Skeletal muscle tissue (tissue), 4 donors: ENCODE results near the gene ATP6V0C. TPM values are rescaled to one million over a fixed set of nuclear protein-coding genes. Genes with fewer than 3 reads are reported as not detected.
A peak's percentile ranks its signal among the peaks of the same experiment; 100 is the strongest.

ENCODE experiments used
- H3K27ac ChIP-seq: one replicate; pipeline ENCODE4 v1.7.0; 2013; ENCODE audit warnings: mild to moderate bottlenecking, low read depth, low read length, inconsistent platforms
- H3K27me3 ChIP-seq, 3 donors: one replicate each; pipeline ENCODE4 v1.7.0; 2013; ENCODE audit warnings: low read length in 3 of 3; ENCODE audit not compliant: control insufficient read depth in 3 of 3, insufficient read depth in 3 of 3
- H3K36me3 ChIP-seq, 3 donors: one replicate each; pipeline ENCODE4 v1.7.0; 2013; ENCODE audit warnings: low read length in 3 of 3; ENCODE audit not compliant: control insufficient read depth in 3 of 3, insufficient read depth in 3 of 3
- H3K4me1 ChIP-seq, 3 donors: one replicate each; pipeline ENCODE4 v1.7.0; 2013; ENCODE audit warnings: low read length in 3 of 3, mild to moderate bottlenecking in 3 of 3; ENCODE audit not compliant: control insufficient read depth in 3 of 3, insufficient read depth in 3 of 3
- H3K4me3 ChIP-seq, 3 donors: one replicate each; pipeline ENCODE4 v1.7.0; 2013; ENCODE audit warnings: low read length in 3 of 3
- H3K9ac ChIP-seq, 3 donors: one replicate each; pipeline ENCODE4 v1.7.0; 2013; ENCODE audit warnings: low read length in 3 of 3, mild to moderate bottlenecking in 3 of 3, moderate library complexity in 2 of 3, low read depth in 1 of 3
- H3K9me3 ChIP-seq, 3 donors: one replicate each; pipeline ENCODE4 v1.7.0; 2013; ENCODE audit warnings: low read length in 3 of 3; ENCODE audit not compliant: control insufficient read depth in 3 of 3
- total RNA-seq: library from RNA; depleted of rRNA; stranded (reverse); fragments of >200 nt; gene quantifications from one replicate; pipeline ENCODE4 v1.2.3, GENCODE V29; 2014
- donor health status: Osteomylitis.

The ATP6V0C gene
- total RNA-seq, 1 donor from 2014 or later, result 12.0 TPM

GRCh38 chr16:2490190-2491105, 23.3 kb upstream of the ATP6V0C start:
- Histone ChIP-seq H3K4me3 (no peak overlapping the region), H3K27me3 (no peaks in the 10 kb centered on the region), H3K36me3 (no peaks in the 10 kb centered on the region), H3K9ac (no peak overlapping the region), H3K4me1 (peaks cover 9 to 18% (median 18%) of the 10 kb centered on the region in 3 donors), H3K27ac (no peak overlapping the region), H3K9me3 (no peaks in the 10 kb centered on the region)

- H3K9me3 ChIP-seq, result no peaks in the 10 kb centered on the region
- no peak overlapping the region for H3K4me3 ChIP-seq
These were observed 21.5 kb upstream of the ATP6V0C start for GRCh38 chr16:2492292-2492691.

GRCh38 chr16:2493605-2494004, 20.1 kb upstream of the ATP6V0C start:
- no peak overlapping the region for H3K4me3 ChIP-seq
- no peak overlapping the region for H3K9ac ChIP-seq
- H3K9me3 ChIP-seq, result no peaks in the 10 kb centered on the region
- no peaks in the 10 kb centered on the region for H3K27me3 ChIP-seq
- H3K36me3 ChIP-seq, result peaks cover 5 to 10% (median 9%) of the 10 kb centered on the region in 3 donors
- H3K4me1 ChIP-seq, result peaks cover 19 to 22% (median 20%) of the 10 kb centered on the region in 3 donors
- no peak overlapping the region for H3K27ac ChIP-seq

More at GRCh38 chr16:2492292-2492691, 21.5 kb upstream of the ATP6V0C start:
- H3K27me3 ChIP-seq, result no peaks in the 10 kb centered on the region
- no peak overlapping the region for H3K27ac ChIP-seq
- no peak overlapping the region for H3K9ac ChIP-seq
- peaks cover 10 to 16% (median 12%) of the 10 kb centered on the region in 3 donors for H3K4me1 ChIP-seq
- peaks cover 5 to 10% (median 9%) of the 10 kb centered on the region in 3 donors for H3K36me3 ChIP-seq

- H3K4me3 ChIP-seq, result no peak overlapping the region
These were observed 19.1 kb upstream of the ATP6V0C start for GRCh38 chr16:2494616-2495015.

GRCh38 chr16:2495041-2495440, 18.7 kb upstream of the ATP6V0C start:
- H3K27ac ChIP-seq, result no peak overlapping the region
- peaks cover 7 to 10% (median 9%) of the 10 kb centered on the region in 3 donors for H3K36me3 ChIP-seq
- H3K9me3 ChIP-seq, result no peaks in the 10 kb centered on the region
- H3K27me3 ChIP-seq, result no peaks in the 10 kb centered on the region
- H3K4me3 ChIP-seq, result no peak overlapping the region
- H3K4me1 ChIP-seq, result peaks cover 26 to 35% (median 31%) of the 10 kb centered on the region in 3 donors
- no peak overlapping the region for H3K9ac ChIP-seq

More at GRCh38 chr16:2494616-2495015, 19.1 kb upstream of the ATP6V0C start:
- Histone ChIP-seq H3K9ac (no peak overlapping the region), H3K27me3 (no peaks in the 10 kb centered on the region), H3K36me3 (peaks cover 5 to 10% (median 9%) of the 10 kb centered on the region in 3 donors), H3K27ac (no peak overlapping the region), H3K9me3 (no peaks in the 10 kb centered on the region), H3K4me1 (peaks cover 26 to 31% (median 29%) of the 10 kb centered on the region in 3 donors)

- H3K9ac ChIP-seq, result peak overlapping the region in 2 of 3 donors; percentile 57 to 73
- no peaks in the 10 kb centered on the region for H3K9me3 ChIP-seq
- no peak overlapping the region for H3K27ac ChIP-seq
- H3K4me1 ChIP-seq, result peaks cover 26 to 45% (median 37%) of the 10 kb centered on the region in 3 donors
- no peak overlapping the region for H3K4me3 ChIP-seq
- H3K27me3 ChIP-seq, result no peaks in the 10 kb centered on the region
- peaks cover 7 to 10% (median 9%) of the 10 kb centered on the region in 3 donors for H3K36me3 ChIP-seq
These were observed 17.3 kb upstream of the ATP6V0C start for GRCh38 chr16:2496223-2497115.

GRCh38 chr16:2497116-2497630, 16.6 kb upstream of the ATP6V0C start:
- Histone ChIP-seq H3K4me3 (peak overlapping the region in 2 of 3 donors; percentile 14 to 45), H3K9me3 (no peaks in the 10 kb centered on the region), H3K9ac (peak overlapping the region in 2 of 3 donors; percentile 57 to 73), H3K36me3 (peaks cover 8 to 10% (median 9%) of the 10 kb centered on the region in 3 donors), H3K4me1 (peaks cover 32 to 52% (median 43%) of the 10 kb centered on the region in 3 donors), H3K27ac (no peak overlapping the region), H3K27me3 (no peaks in the 10 kb centered on the region)

GRCh38 chr16:2497695-2498484, 15.9 kb upstream of the ATP6V0C start:
- peak overlapping the region; percentile 38 to 73 (median 57) for H3K9ac ChIP-seq

More at GRCh38 chr16:2497695-2498484, 15.9 kb upstream of the ATP6V0C start:
- Histone ChIP-seq H3K9me3 (no peaks in the 10 kb centered on the region), H3K27me3 (no peaks in the 10 kb centered on the region), H3K36me3 (peaks cover 8 to 10% (median 9%) of the 10 kb centered on the region in 3 donors), H3K4me3 (peak overlapping the region in 2 of 3 donors; percentile 14 to 45), H3K27ac (peak overlapping the region; percentile 44), H3K4me1 (peaks cover 34 to 59% (median 46%) of the 10 kb centered on the region in 3 donors)
